GM12801 (cell line): Measurements from ENCODE around the gene SOAT1.

ENCODE experiments used
- TF ChIP-seq, protein P1 (sequence below): IDR thresholded peaks from one replicate; pipeline ENCODE4 v1.5.1; 2011; ENCODE audit warnings: control low read depth; ENCODE audit not compliant: insufficient read length; ENCODE audit errors: extremely low read depth

SOAT1 gene

DNA sequence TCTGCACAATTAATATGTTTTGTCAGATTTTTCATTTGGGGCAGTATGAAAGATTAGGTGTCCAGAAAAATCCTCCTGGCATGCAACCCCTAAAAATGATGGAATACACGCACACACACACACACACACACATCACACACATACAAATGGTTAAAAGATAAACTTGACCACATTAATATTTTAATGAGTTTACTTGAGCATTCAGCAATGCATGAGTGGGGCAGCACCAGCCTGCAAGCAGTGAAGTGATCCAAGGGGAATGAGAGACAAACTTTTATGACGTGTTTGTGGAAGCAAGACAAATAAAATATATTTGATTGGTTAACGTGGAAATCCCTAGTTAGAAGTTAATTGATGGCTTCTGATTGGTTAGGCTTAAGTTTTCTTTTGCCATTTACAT, 29.1 kb upstream of the SOAT1 start:
- TF ChIP-seq, protein P1, sequence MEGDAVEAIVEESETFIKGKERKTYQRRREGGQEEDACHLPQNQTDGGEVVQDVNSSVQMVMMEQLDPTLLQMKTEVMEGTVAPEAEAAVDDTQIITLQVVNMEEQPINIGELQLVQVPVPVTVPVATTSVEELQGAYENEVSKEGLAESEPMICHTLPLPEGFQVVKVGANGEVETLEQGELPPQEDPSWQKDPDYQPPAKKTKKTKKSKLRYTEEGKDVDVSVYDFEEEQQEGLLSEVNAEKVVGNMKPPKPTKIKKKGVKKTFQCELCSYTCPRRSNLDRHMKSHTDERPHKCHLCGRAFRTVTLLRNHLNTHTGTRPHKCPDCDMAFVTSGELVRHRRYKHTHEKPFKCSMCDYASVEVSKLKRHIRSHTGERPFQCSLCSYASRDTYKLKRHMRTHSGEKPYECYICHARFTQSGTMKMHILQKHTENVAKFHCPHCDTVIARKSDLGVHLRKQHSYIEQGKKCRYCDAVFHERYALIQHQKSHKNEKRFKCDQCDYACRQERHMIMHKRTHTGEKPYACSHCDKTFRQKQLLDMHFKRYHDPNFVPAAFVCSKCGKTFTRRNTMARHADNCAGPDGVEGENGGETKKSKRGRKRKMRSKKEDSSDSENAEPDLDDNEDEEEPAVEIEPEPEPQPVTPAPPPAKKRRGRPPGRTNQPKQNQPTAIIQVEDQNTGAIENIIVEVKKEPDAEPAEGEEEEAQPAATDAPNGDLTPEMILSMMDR, result no peak

DNA sequence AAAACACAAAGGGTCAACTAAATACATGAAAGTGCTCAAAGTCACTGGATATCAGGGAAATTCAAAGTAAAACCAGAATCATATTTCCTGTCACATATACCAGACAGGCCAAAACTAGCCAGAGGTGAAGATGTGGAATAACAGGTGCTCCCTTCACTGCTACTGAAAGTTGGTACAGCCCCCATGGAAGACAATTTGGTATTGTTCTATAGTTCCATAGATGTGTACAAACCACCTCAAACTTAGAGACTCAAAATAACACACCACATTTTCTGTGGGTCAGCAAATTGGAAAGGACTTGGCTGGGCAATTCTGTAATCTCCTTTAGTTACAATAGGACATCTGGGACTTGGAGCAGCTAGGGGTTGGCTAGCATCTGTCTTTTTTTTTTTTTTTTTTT, 24.5 kb upstream of the SOAT1 start:
- TF ChIP-seq, protein P1, result no peak

DNA sequence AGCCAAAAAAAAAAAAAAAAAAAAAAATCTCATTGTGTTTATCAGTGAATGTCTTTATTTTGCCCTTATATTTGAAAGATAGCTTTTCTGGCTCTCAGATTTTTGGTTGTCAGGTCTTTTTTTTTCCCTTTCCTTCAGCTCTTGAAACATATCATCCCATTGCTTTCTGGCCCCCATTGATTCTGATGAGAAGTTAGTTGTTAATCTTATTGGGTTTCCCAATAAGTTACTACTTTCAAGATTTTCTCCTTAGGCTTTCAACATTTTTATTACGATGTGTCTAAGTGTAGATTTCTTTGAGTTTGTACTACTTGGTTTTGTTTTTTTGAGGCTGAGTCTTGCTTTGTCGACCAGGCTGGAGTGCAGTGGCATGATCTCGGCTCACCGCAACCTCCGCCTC, 14.7 kb upstream of the SOAT1 start:
- TF ChIP-seq, protein P1, result no peak

DNA sequence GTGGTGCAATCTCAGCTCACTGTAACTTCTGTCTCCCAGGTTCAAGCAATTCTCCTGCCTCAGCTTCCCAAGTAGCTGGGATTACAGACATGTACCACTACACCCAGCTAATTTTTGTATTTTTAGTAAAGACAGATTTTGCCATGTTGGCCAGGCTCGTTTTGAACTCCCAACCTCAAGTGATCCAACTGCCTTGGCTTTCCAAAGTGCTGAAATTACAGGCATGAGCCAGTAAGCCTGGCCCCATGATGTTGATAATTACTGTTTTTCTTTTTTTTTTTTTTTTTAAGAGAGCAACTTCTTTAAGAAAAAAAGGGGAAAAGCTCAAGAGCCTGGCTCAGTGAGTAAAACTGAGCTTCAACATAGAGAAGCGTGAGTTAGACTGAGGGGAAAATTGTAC, 9.6 kb upstream of the SOAT1 start:
- TF ChIP-seq, protein P1, result no peak

DNA sequence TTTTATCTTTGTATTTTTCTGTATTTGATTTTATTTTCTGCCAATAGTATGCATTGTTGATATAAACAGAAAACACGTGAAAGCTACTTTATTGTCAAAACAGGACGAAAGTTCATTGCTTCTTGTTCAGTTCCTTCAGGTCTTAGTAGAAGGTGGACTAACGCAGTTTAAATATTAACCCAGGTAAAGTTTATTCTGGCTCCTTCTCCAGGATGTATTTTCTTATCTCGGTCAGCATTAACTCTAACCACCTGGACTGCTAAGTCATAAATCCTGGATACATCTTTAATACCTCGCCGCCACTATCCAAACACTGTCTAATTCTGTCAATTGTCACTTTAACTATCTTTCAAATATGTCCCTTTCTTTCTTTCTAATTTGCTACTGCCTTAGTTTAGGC, 5.7 kb upstream of the SOAT1 start:
- TF ChIP-seq, protein P1, result no peak

DNA sequence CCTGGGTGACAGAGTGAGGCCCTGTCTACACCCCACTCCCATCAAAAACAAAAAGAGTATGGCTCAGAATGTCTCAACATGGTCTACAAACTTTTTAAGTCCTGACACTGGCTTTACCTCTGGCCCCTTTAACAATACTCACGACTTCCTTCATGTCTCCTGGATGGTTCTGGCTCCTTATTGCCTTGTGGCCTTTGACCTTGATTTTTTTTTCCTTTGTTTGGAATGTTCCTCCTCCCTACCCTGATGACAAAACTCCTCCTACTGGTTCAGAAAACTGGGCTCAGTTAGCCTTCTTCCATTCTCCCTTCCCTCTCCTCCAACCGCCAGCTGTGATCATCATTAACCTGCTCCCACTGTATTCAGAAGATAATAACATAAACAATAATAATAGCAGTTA, 4.6 kb upstream of the SOAT1 start:
- TF ChIP-seq, protein P1, result no peak

DNA sequence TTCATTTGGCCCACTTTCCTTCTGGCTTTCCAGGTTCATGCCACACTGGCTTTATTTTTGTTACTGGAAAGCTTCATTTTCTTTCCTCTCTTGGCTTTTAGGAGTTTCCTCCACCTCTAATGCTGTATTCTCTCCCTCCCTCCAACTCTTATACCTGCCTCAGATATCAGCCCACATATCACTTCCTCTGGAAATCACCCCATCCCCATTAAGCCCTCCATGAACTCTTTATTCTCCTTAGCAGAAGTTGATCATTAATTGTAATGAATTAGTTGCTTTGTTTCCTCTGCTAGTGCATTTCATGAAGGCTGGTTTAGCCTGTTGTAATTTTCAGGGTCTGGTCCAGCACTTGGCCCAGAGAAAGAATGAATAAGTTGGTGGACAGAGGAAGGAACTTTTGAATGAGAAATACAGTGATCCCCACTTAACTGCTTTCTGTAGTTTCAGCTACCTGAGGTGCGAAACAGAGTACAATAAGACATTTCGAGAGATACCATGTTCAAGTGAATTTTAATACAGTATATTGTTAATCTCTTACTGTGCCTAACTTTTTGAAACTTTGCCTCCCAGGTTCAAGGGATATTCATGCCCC, 1.7 kb downstream of the SOAT1 start:
- TF ChIP-seq, protein P1, result no peak
